Hepatocyte (in vitro differentiated cells): Measurements from ENCODE around the gene ATP6V1F.
"Not testable (repeated sequence)": the region's sequence is repeated elsewhere in the genome, so short reads cannot be mapped to it uniquely, and the experiment has no call there.

Experiments used
- CTCF ChIP-seq: fragments of 200-600 bp; sonication (generic); IDR thresholded peaks from 2 replicates; pipeline ENCODE4 v1.5.1; 2016; ENCODE audit warnings: antibody characterized with exemption, mild to moderate bottlenecking; ENCODE audit not compliant: poor library complexity
- EZH2 ChIP-seq: fragments of 200-600 bp; sonication (generic); IDR thresholded peaks from 2 replicates; pipeline ENCODE4 v1.6.1; 2016; ENCODE audit warnings: antibody characterized with exemption, mild to moderate bottlenecking, borderline replicate concordance
- EZH2phosphoT487 ChIP-seq: fragments of 200-600 bp; sonication (generic); IDR thresholded peaks from one replicate; pipeline ENCODE4 v1.6.1; 2018; ENCODE audit warnings: antibody characterized with exemption, mild to moderate bottlenecking, low read depth, moderate library complexity; ENCODE audit not compliant: unreplicated experiment, severe bottlenecking

GRCh38 chr7:128912709-128913495 lies 50.2 kb downstream of the ATP6V1F start:
- not testable (repeated sequence) for TF ChIP-seq CTCF, EZH2, EZH2phosphoT487
